SK-MEL-5 (cell line): ENCODE data around the gene THRA. TPM values are rescaled to one million over a fixed set of nuclear protein-coding genes. Genes with fewer than 3 reads are reported as not detected.
A peak's percentile ranks its signal among the peaks of the same experiment; 100 is the strongest.

Source experiments
- DNase-seq: peaks from one replicate; pipeline ENCODE4 v3.0.0-alpha.2; 2016; ENCODE audit warnings: low read depth, low spot score
- in situ Hi-C: cut with HindIII; loops from 2 replicates; pipeline ENCODE4 v1.10.0; 2016; ENCODE audit warnings: low sequenced_read_pairs, high pct_unique_total_duplicates, low pct_unique_long_range_greater_than_20kb
- total RNA-seq: library from RNA; depleted of rRNA; stranded (reverse); fragments of >200 nt; shearing (Covaris generic); gene quantifications from 2 replicates; pipeline ENCODE4 v1.2.3, GENCODE V29; 2014

Gene THRA
- total RNA-seq, 1 experiment from 2014 or later, result 14.3 TPM

- in situ Hi-C loops, result loop anchor here (25.0 kb wide), 1 partner anchor 341 kb away; the partner anchor contains the start of gene TOP2A
- no peak for DNase-seq
These were observed 8.7 kb downstream of the THRA start for GRCh38 chr17:40071313-40072039.

- peak; percentile 32 for DNase-seq
- in situ Hi-C loops, result loop anchor here (25.0 kb wide), 1 partner anchor 340 kb away; the partner anchor contains the start of gene TOP2A
These were observed 9.4 kb downstream of the THRA start for GRCh38 chr17:40072040-40072734.

- no peak for DNase-seq
- in situ Hi-C loops, result loop anchor here (25.0 kb wide), 1 partner anchor 339 kb away; the partner anchor contains the start of gene TOP2A
These were observed 10.1 kb downstream of the THRA start for GRCh38 chr17:40072735-40073346.

- DNase-seq, result no peak
- in situ Hi-C loops, result loop anchor here (25.0 kb wide), 1 partner anchor 339 kb away; the partner anchor contains the start of gene TOP2A
These were observed 10.8 kb downstream of the THRA start for GRCh38 chr17:40073454-40074174.

GRCh38 chr17:40074175-40074512 lies 11.4 kb downstream of the THRA start:
- in situ Hi-C loops, result loop anchor here (25.0 kb wide), 1 partner anchor 338 kb away; the partner anchor contains the start of gene TOP2A
- DNase-seq, result no peak

GRCh38 chr17:40074871-40075200 lies 12.1 kb downstream of the THRA start:
- in situ Hi-C loops, result loop anchor here (25.0 kb wide), 2 partner anchors 88 to 337 kb away; partner anchors contain the start of genes PSMD3 and TOP2A
- peak; percentile 35 for DNase-seq

- in situ Hi-C loops, result loop anchor here (25.0 kb wide), 1 partner anchor 88 kb away; the partner anchor contains the start of gene PSMD3
- DNase-seq, result peak; percentile 79
These were observed 12.6 kb downstream of the THRA start for GRCh38 chr17:40075201-40075941.

- in situ Hi-C loops, result loop anchor here (25.0 kb wide), 1 partner anchor 89 kb away; the partner anchor contains the start of gene PSMD3
- no peak for DNase-seq
These were observed 13.3 kb downstream of the THRA start for GRCh38 chr17:40075942-40076498.

- DNase-seq, result no peak
- in situ Hi-C loops, result loop anchor here (25.0 kb wide), 1 partner anchor 89 kb away; the partner anchor contains the start of gene PSMD3
These were observed 13.8 kb downstream of the THRA start for GRCh38 chr17:40076591-40076990.

GRCh38 chr17:40079545-40079944 lies 16.8 kb downstream of the THRA start:
- DNase-seq, result no peak
- in situ Hi-C loops, result loop anchor here (25.0 kb wide), 1 partner anchor 92 kb away; the partner anchor contains the start of gene PSMD3

- in situ Hi-C loops, result loop anchor here (25.0 kb wide), 1 partner anchor 97 kb away; the partner anchor contains the start of gene PSMD3
- no peak for DNase-seq
These were observed 21.7 kb downstream of the THRA start for GRCh38 chr17:40084477-40084876.

- peak; percentile 70 for DNase-seq
- in situ Hi-C loops, result loop anchor here (25.0 kb wide), 1 partner anchor 99 kb away; the partner anchor contains the start of gene PSMD3
These were observed 23.6 kb downstream of the THRA start for GRCh38 chr17:40086150-40087044.

- in situ Hi-C loops, result loop anchor here (25.0 kb wide), 1 partner anchor 100 kb away; the partner anchor contains the start of gene PSMD3
These were observed 24.5 kb downstream of the THRA start for GRCh38 chr17:40087049-40087794.

GRCh38 chr17:40087903-40088718 lies 25.3 kb downstream of the THRA start:
- DNase-seq, result no peak

More at GRCh38 chr17:40087049-40087794, 24.5 kb downstream of the THRA start:
- DNase-seq, result no peak

More at GRCh38 chr17:40087903-40088718, 25.3 kb downstream of the THRA start:
- in situ Hi-C loops, result loop anchor here (25.0 kb wide), 1 partner anchor 101 kb away; the partner anchor contains the start of gene PSMD3
